Esophagus squamous epithelium (tissue), 5 donors: Measurements from ENCODE around the gene NR3C2. TPM values are rescaled to one million over a fixed set of nuclear protein-coding genes. Genes with fewer than 3 reads are reported as not detected.

Experiments used
- DNase-seq: peaks from one replicate; lab custom pipeline; 2025; lab: John Stamatoyannopoulos, UW
- H3K27ac ChIP-seq, 4 donors: fragments of 200-600 bp; sonication (generic); one replicate each; pipeline ENCODE4 v1.5.1; 2016 to 2019; ENCODE audit warnings: mild to moderate bottlenecking in 1 of 4
- H3K27me3 ChIP-seq, 4 donors: fragments of 200-600 bp; sonication (generic); 1 replicate in 3 of 4; 2 replicates in 1 of 4; pipeline versions ENCODE4 v1.5.1 to v1.6.0; 2017 to 2021; ENCODE audit warnings: antibody characterized with exemption in 1 of 4
- H3K36me3 ChIP-seq, 3 donors: fragments of 200-600 bp; sonication (generic); one replicate each; pipeline ENCODE4 v1.5.1; 2016 to 2019
- H3K4me1 ChIP-seq, 3 donors: fragments of 200-600 bp; sonication (generic); one replicate each; pipeline ENCODE4 v1.5.1; 2017 to 2019
- H3K4me3 ChIP-seq, 4 donors: fragments of 200-600 bp; sonication (generic); 1 replicate in 3 of 4; 2 replicates in 1 of 4; pipeline ENCODE4 v1.5.1; 2016 to 2019; ENCODE audit warnings: mild to moderate bottlenecking in 2 of 4, moderate library complexity in 1 of 4
- H3K9me3 ChIP-seq, 3 donors: fragments of 200-600 bp; sonication (generic); one replicate each; pipeline ENCODE4 v1.5.1; 2016 to 2019
- CTCF ChIP-seq, 6 experiments: fragments of 450-650 bp in 4 of 6; fragments of 200-600 bp in 2 of 6; sonication (generic) in 2 of 6; IDR thresholded peaks; one replicate each; pipeline ENCODE4 v1.5.1; 2016 to 2019; ENCODE audit warnings: antibody characterized with exemption in 6 of 6, mild to moderate bottlenecking in 4 of 6, moderate library complexity in 4 of 6
- POLR2A ChIP-seq, 4 donors: fragments of 450-650 bp; IDR thresholded peaks; one replicate each; pipeline ENCODE4 v1.6.1; 2017; ENCODE audit warnings: antibody characterized with exemption in 4 of 4, mild to moderate bottlenecking in 4 of 4, moderate library complexity in 3 of 4
- WGBS, 2 donors: methylation state at CpG; one replicate each; pipeline ENCODE4 v1.1.5; 2018; 5-methylcytosine and 5-hydroxymethylcytosine counted together
- intact Hi-C: fragments of 100-400 bp; cut with DNase I; formaldehyde crosslinking; loops from one replicate; pipeline ENCODE4 v1.15.0; 2022
- total RNA-seq, 4 donors: library from RNA; depleted of rRNA; stranded (reverse); fragments of >200 nt; gene quantifications; one replicate each; pipeline ENCODE4 v1.1.0, GENCODE V29; 2016
- donor health status: DM: yes; HTN: yes; CAD: no.

NR3C2 gene
- total RNA-seq, 4 donors from 2014 or later: 1.2 to 5.3 (median 2.3) TPM

- Histone ChIP-seq H3K27me3 (no peaks in the 10 kb centered on the region), H3K9me3 (no peaks in the 10 kb centered on the region), H3K4me3 (no peak overlapping the region), H3K27ac (no peak overlapping the region), H3K36me3 (no peaks in the 10 kb centered on the region), H3K4me1 (peaks cover 0 to 16% (median 0%) of the 10 kb centered on the region in 3 donors)
- TF ChIP-seq POLR2A (IDR thresholded peaks at IDR 0.05) (no peak), CTCF (IDR thresholded peaks at IDR 0.05) (no peak)
- WGBS, 2 donors: 30 to 41% methylated on average over 2 of the region's 2 CpGs
- DNase-seq: no peak
- intact Hi-C loops: no loop called here
Observed at GRCh38 chr4:148312956-148313490, 129.2 kb downstream of the NR3C2 start.

GRCh38 chr4:148311526-148311925 is 130.7 kb downstream of the NR3C2 start:
- Histone ChIP-seq H3K4me3 (no peak overlapping the region), H3K27me3 (no peaks in the 10 kb centered on the region), H3K4me1 (peaks cover 0 to 16% (median 0%) of the 10 kb centered on the region in 3 donors), H3K9me3 (no peaks in the 10 kb centered on the region), H3K27ac (no peak overlapping the region), H3K36me3 (no peaks in the 10 kb centered on the region)
- DNase-seq: no peak
- intact Hi-C loops: no loop called here
- TF ChIP-seq CTCF (IDR thresholded peaks at IDR 0.05): no peak
- TF ChIP-seq POLR2A (IDR thresholded peaks at IDR 0.05): no peak

GRCh38 chr4:148310756-148311155 is 131.5 kb downstream of the NR3C2 start:
- Histone ChIP-seq H3K4me1 (peaks cover 0 to 16% (median 0%) of the 10 kb centered on the region in 3 donors), H3K4me3 (no peak overlapping the region), H3K36me3 (no peaks in the 10 kb centered on the region), H3K27ac (no peak overlapping the region), H3K9me3 (no peaks in the 10 kb centered on the region), H3K27me3 (no peaks in the 10 kb centered on the region)
- WGBS, 2 donors: 81 to 88% methylated on average over 3 of the region's 3 CpGs
- TF ChIP-seq POLR2A (IDR thresholded peaks at IDR 0.05) (no peak), CTCF (IDR thresholded peaks at IDR 0.05) (no peak)
- DNase-seq: no peak
- intact Hi-C loops: no loop called here

- DNase-seq: no peak
- no peaks in the 10 kb centered on the region for H3K36me3 ChIP-seq
- H3K4me3 ChIP-seq: no peak overlapping the region
- H3K27me3 ChIP-seq: no peaks in the 10 kb centered on the region
- H3K27ac ChIP-seq: no peak overlapping the region
- H3K9me3 ChIP-seq: peaks cover 0 to 3% (median 1%) of the 10 kb centered on the region in 3 donors
- WGBS, 2 donors: 73 to 88% methylated on average over 3 of the region's 3 CpGs
- peaks cover 0 to 5% (median 0%) of the 10 kb centered on the region in 3 donors for H3K4me1 ChIP-seq
- TF ChIP-seq POLR2A (IDR thresholded peaks at IDR 0.05): no peak
- no peak for TF ChIP-seq CTCF (IDR thresholded peaks at IDR 0.05)
- intact Hi-C loops: no loop called here
Observed at GRCh38 chr4:148305751-148306150, 136.5 kb downstream of the NR3C2 start.

GRCh38 chr4:148302416-148302815 is 139.8 kb downstream of the NR3C2 start:
- no peak overlapping the region for H3K27ac ChIP-seq

More at GRCh38 chr4:148302416-148302815, 139.8 kb downstream of the NR3C2 start:
- H3K27me3 ChIP-seq: no peaks in the 10 kb centered on the region
- H3K9me3 ChIP-seq: peaks cover 0 to 5% (median 4%) of the 10 kb centered on the region in 3 donors
- no peaks in the 10 kb centered on the region for H3K36me3 ChIP-seq
- WGBS, 2 donors: 38 to 50% methylated on average over 1 of the region's 1 CpG
- no peak overlapping the region for H3K4me3 ChIP-seq
- TF ChIP-seq POLR2A (IDR thresholded peaks at IDR 0.05) (no peak), CTCF (IDR thresholded peaks at IDR 0.05) (no peak)
- no peak for DNase-seq
- intact Hi-C loops: no loop called here
- H3K4me1 ChIP-seq: peaks cover 0 to 5% (median 0%) of the 10 kb centered on the region in 3 donors
